Lung (tissue), 12 donors: ENCODE results near the gene CUBN. TPM values are rescaled to one million over a fixed set of nuclear protein-coding genes. Genes with fewer than 3 reads are reported as not detected.

Experiments
- ATAC-seq: fragments of 200-7000 bp; cut with Tn5 transposase; one replicate; pipeline ENCODE4 v1.9.1; 2020; ENCODE audit warnings: moderate number of reproducible peaks; ENCODE audit not compliant: insufficient read depth, low FRiP score
- DNase-seq, 3 donors: peaks; one replicate each; pipeline ENCODE4 v3.0.0-alpha.2; 2013 to 2017
- H3K27ac ChIP-seq, 2 donors: one replicate each; pipeline ENCODE4 v1.5.1; 2013; ENCODE audit warnings: mild to moderate bottlenecking in 2 of 2, moderate library complexity in 2 of 2, control low read depth in 1 of 2, inconsistent platforms in 1 of 2, low read depth in 1 of 2, low read length in 1 of 2
- H3K27me3 ChIP-seq, 3 donors: one replicate each; pipeline ENCODE4 v1.5.1; 2013; ENCODE audit warnings: low read length in 2 of 3; ENCODE audit not compliant: control insufficient read depth in 3 of 3, insufficient read depth in 3 of 3
- H3K36me3 ChIP-seq, 4 donors: one replicate each; pipeline ENCODE4 v1.5.1; 2013; ENCODE audit warnings: low read length in 4 of 4, mild to moderate bottlenecking in 1 of 4, moderate library complexity in 1 of 4; ENCODE audit not compliant: control insufficient read depth in 4 of 4, insufficient read depth in 4 of 4
- H3K4me1 ChIP-seq, 5 donors: one replicate each; pipeline ENCODE4 v1.5.1; 2013; ENCODE audit warnings: low read length in 5 of 5, mild to moderate bottlenecking in 2 of 5, moderate library complexity in 1 of 5; ENCODE audit not compliant: control insufficient read depth in 5 of 5, insufficient read depth in 5 of 5
- H3K4me3 ChIP-seq: one replicate; pipeline ENCODE4 v1.5.1; 2013; ENCODE audit warnings: mild to moderate bottlenecking, control low read depth, moderate library complexity
- H3K9ac ChIP-seq, 2 donors: one replicate each; pipeline ENCODE4 v1.5.1; 2013; ENCODE audit warnings: low read length in 2 of 2, control low read depth in 1 of 2; ENCODE audit not compliant: insufficient read depth in 1 of 2
- H3K9me3 ChIP-seq, 4 donors: one replicate each; pipeline ENCODE4 v1.5.1; 2013; ENCODE audit warnings: low read length in 3 of 4, mild to moderate bottlenecking in 1 of 4, moderate library complexity in 1 of 4; ENCODE audit not compliant: control insufficient read depth in 4 of 4, insufficient read depth in 3 of 4
- CTCF ChIP-seq: IDR thresholded peaks from 2 replicates; pipeline ENCODE4 v1.5.1; 2012; ENCODE audit warnings: mild to moderate bottlenecking; ENCODE audit errors: control extremely low read depth, extremely low read depth
- WGBS, 2 donors: extraction: QIAGEN DNeasy Blood & Tissue Kit; methylation state at CpG; one replicate each; pipeline ENCODE4 v1.1.7; 2013; 5-methylcytosine and 5-hydroxymethylcytosine counted together
- polyA plus RNA-seq, 2 donors: library from polyadenylated mRNA; stranded (reverse); fragments of 200-250 nt; gene quantifications; one replicate each; pipeline ENCODE4 v1.2.1, GENCODE V29; 2013
- total RNA-seq, 2 donors: library from RNA; depleted of rRNA in 1 of 2; stranded (reverse); fragments of >200 nt in 1 of 2; gene quantifications; one replicate each; pipeline ENCODE4 v1.2.1, GENCODE V29; 2014 to 2021
- donor health status: control.
- donor health status: control.
- donor health status: Bipolar disorder and iron deficiency.
- donor health status: healthy.
- donor health status: DM: yes; HTN: yes; CAD: no.

Gene CUBN
- total and polyA plus RNA-seq, 4 donors = 0.33 to 5.1 (median 1.0) TPM

- TF ChIP-seq CTCF = no peak
- Histone ChIP-seq H3K9ac (no peak overlapping the region), H3K4me3 (no peak overlapping the region), H3K36me3 (no peaks in the 10 kb centered on the region), H3K27me3 (no peaks in the 10 kb centered on the region), H3K27ac (no peak overlapping the region), H3K4me1 (peaks cover 0 to 18% (median 0%) of the 10 kb centered on the region in 5 donors), H3K9me3 (peaks cover 0 to 5% (median 0%) of the 10 kb centered on the region in 4 donors)
- DNase-seq = no peak
- no peak for ATAC-seq
- 90% methylated on average over 5 of the region's 5 CpGs for WGBS, 2 donors
Measured at GRCh38 chr10:16856092-16856491, 273.5 kb downstream of the CUBN start.

- H3K4me1 ChIP-seq = peaks cover 0 to 18% (median 0%) of the 10 kb centered on the region in 5 donors
- H3K36me3 ChIP-seq = no peaks in the 10 kb centered on the region
- no peak overlapping the region for H3K27ac ChIP-seq
- ATAC-seq = no peak
- no peak for DNase-seq
- no peaks in the 10 kb centered on the region for H3K27me3 ChIP-seq
- H3K9ac ChIP-seq = no peak overlapping the region
- no peak for TF ChIP-seq CTCF
- H3K4me3 ChIP-seq = no peak overlapping the region
- H3K9me3 ChIP-seq = no peaks in the 10 kb centered on the region
Measured at GRCh38 chr10:16854623-16855022, 275.0 kb downstream of the CUBN start.

DNA sequence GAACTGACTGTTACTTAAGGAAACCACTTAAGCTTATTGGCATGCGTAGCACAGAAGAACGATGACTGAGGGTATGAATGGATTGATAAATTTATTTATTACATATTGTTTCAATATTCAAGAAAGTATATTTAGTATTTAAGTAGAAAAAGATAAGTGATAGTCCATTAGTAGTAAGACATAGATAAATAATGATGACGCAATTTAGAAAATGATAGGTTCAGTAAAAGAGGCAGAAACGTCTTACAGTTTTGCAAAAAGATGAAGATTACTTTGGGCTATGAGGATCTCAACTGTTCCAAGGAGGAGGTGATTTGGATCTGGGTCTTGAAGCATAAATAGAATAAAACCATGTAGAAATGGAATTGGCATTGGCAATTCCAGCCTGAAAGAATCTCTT is 275.8 kb downstream of the CUBN start:
- no peak for TF ChIP-seq CTCF
- H3K9ac ChIP-seq = no peak overlapping the region
- no peak overlapping the region for H3K4me3 ChIP-seq
- DNase-seq (no peak), ATAC-seq (no peak)
- no peak overlapping the region for H3K27ac ChIP-seq
- H3K36me3 ChIP-seq = no peaks in the 10 kb centered on the region
- H3K4me1 ChIP-seq = peaks cover 0 to 23% (median 0%) of the 10 kb centered on the region in 5 donors
- no peaks in the 10 kb centered on the region for H3K27me3 ChIP-seq
- no peaks in the 10 kb centered on the region for H3K9me3 ChIP-seq
- WGBS, 2 donors = 91 to 96% methylated on average over 4 of the region's 4 CpGs

DNA sequence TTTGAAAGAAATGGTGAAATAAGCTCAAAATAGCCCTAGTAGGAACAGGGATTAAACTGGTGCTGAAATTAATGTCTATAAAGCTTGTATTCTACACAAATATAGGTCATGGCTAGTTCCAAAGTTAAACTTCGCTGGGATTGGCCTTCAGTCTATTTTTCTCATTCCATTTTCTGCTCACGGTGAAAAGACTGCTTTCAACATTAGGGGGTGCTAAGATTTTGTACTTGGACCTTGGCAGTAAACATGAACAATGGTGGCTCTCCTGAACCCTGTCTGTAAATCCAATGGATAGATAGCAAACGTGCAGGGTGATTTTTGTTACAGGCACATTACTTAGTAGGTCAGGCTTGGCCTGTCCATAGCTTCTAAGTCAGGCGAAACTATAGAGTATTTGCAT is 276.4 kb downstream of the CUBN start:
- H3K4me3 ChIP-seq = no peak overlapping the region
- ATAC-seq (no peak), DNase-seq (peak in 2 of 3 donors; percentile 58 to 68)
- peaks cover 0 to 27% (median 0%) of the 10 kb centered on the region in 5 donors for H3K4me1 ChIP-seq
- 61 to 65% methylated on average over 4 of the region's 4 CpGs for WGBS, 2 donors
- no peaks in the 10 kb centered on the region for H3K36me3 ChIP-seq
- no peak overlapping the region for H3K9ac ChIP-seq
- H3K27ac ChIP-seq = no peak overlapping the region
- TF ChIP-seq CTCF = no peak
- H3K9me3 ChIP-seq = no peaks in the 10 kb centered on the region
- H3K27me3 ChIP-seq = no peaks in the 10 kb centered on the region
